ENCODE measurements around the gene ROR1. TPM values are rescaled to one million over a fixed set of nuclear protein-coding genes. Genes with fewer than 3 reads are reported as not detected.

Gene ROR1
- total RNA-seq, 4 donors from 2014 or later = 2.6 to 37.6 (median 11.5) TPM

- intact Hi-C loops (cut with DNase I; ENCODE audit: low total_unique reads) = no loop called here
- no peaks in the 10 kb centered on the region for H3K9me3 ChIP-seq
- no peak overlapping the region for H3K4me3 ChIP-seq
- H3K36me3 ChIP-seq = no peaks in the 10 kb centered on the region
- no peaks in the 10 kb centered on the region for H3K4me1 ChIP-seq
- DNase-seq = no peak
- TF ChIP-seq POLR2A (IDR thresholded peaks at IDR 0.05) (no peak), CTCF (IDR thresholded peaks at IDR 0.05) (no peak)
- no peak overlapping the region for H3K27ac ChIP-seq
- H3K27me3 ChIP-seq = no peaks in the 10 kb centered on the region
Measured at GRCh38 chr1:64150729-64151230, 377.0 kb downstream of the ROR1 start.

- Histone ChIP-seq H3K27ac (no peak overlapping the region), H3K4me3 (no peak overlapping the region), H3K27me3 (no peaks in the 10 kb centered on the region), H3K9me3 (no peaks in the 10 kb centered on the region), H3K36me3 (no peaks in the 10 kb centered on the region), H3K4me1 (no peaks in the 10 kb centered on the region)
- DNase-seq = no peak
- intact Hi-C loops (cut with DNase I; ENCODE audit: low total_unique reads) = no loop called here
- TF ChIP-seq CTCF (IDR thresholded peaks at IDR 0.05) (no peak), POLR2A (IDR thresholded peaks at IDR 0.05) (no peak)
Measured at GRCh38 chr1:64155278-64155677, 381.5 kb downstream of the ROR1 start.

- no peak for DNase-seq
- intact Hi-C loops (cut with DNase I; ENCODE audit: low total_unique reads) = no loop called here
Measured at GRCh38 chr1:64161357-64161941, 387.6 kb downstream of the ROR1 start.

GRCh38 chr1:64162151-64162550 is 388.3 kb downstream of the ROR1 start:
- H3K27me3 ChIP-seq = no peaks in the 10 kb centered on the region
- no peak overlapping the region for H3K4me3 ChIP-seq
- no peak for DNase-seq
- H3K4me1 ChIP-seq = no peaks in the 10 kb centered on the region
- TF ChIP-seq POLR2A (IDR thresholded peaks at IDR 0.05) = no peak
- TF ChIP-seq CTCF (IDR thresholded peaks at IDR 0.05) = no peak
- H3K27ac ChIP-seq = no peak overlapping the region
- no peaks in the 10 kb centered on the region for H3K36me3 ChIP-seq
- intact Hi-C loops (cut with DNase I; ENCODE audit: low total_unique reads) = no loop called here
- H3K9me3 ChIP-seq = no peaks in the 10 kb centered on the region

More at GRCh38 chr1:64161357-64161941, 387.6 kb downstream of the ROR1 start:
- Histone ChIP-seq H3K27me3 (no peaks in the 10 kb centered on the region), H3K4me1 (no peaks in the 10 kb centered on the region), H3K36me3 (no peaks in the 10 kb centered on the region), H3K9me3 (no peaks in the 10 kb centered on the region), H3K27ac (no peak overlapping the region), H3K4me3 (no peak overlapping the region)
- no peak for TF ChIP-seq POLR2A (IDR thresholded peaks at IDR 0.05)
- TF ChIP-seq CTCF (IDR thresholded peaks at IDR 0.05) = no peak

- intact Hi-C loops (cut with DNase I; ENCODE audit: low total_unique reads) = no loop called here
- Histone ChIP-seq H3K4me3 (no peak overlapping the region), H3K27me3 (no peaks in the 10 kb centered on the region), H3K27ac (no peak overlapping the region), H3K4me1 (no peaks in the 10 kb centered on the region), H3K9me3 (no peaks in the 10 kb centered on the region), H3K36me3 (no peaks in the 10 kb centered on the region)
- TF ChIP-seq POLR2A (IDR thresholded peaks at IDR 0.05) (no peak), CTCF (IDR thresholded peaks at IDR 0.05) (no peak)
- no peak for DNase-seq
Measured at GRCh38 chr1:64162804-64163203, 389.0 kb downstream of the ROR1 start.

Measured in uterus (tissue), 4 donors.